GM18517 (cell line): Measurements from ENCODE around the gene YAP1.

Experiments used
- ATAC-seq: cut with Tn5 transposase; IDR thresholded peaks from one replicate; pipeline ENCODE4 v1.9.1; 2021; ENCODE audit warnings: mild to moderate bottlenecking, moderate library complexity; ENCODE audit not compliant: unreplicated experiment

Gene YAP1

GRCh38 chr11:102269927-102270326, 159.7 kb downstream of the YAP1 start:
- no peak for ATAC-seq

GRCh38 chr11:102272047-102272824, 162.0 kb downstream of the YAP1 start:
- ATAC-seq, result no peak

GRCh38 chr11:102274628-102275027, 164.4 kb downstream of the YAP1 start:
- ATAC-seq, result no peak

- ATAC-seq, result no peak
Observed at GRCh38 chr11:102276362-102276761, 166.1 kb downstream of the YAP1 start.

GRCh38 chr11:102276783-102277182, 166.5 kb downstream of the YAP1 start:
- no peak for ATAC-seq

GRCh38 chr11:102279641-102280170, 169.5 kb downstream of the YAP1 start:
- peak; percentile 99 for ATAC-seq

GRCh38 chr11:102280245-102280833, 170.1 kb downstream of the YAP1 start:
- ATAC-seq, result no peak
